DOHH2 (cell line): ENCODE data around the gene BRD7.

Experiments
- H3F3A ChIP-seq: fragments of 200-600 bp; sonication (generic), shearing (Covaris generic); 2 replicates; pipeline ENCODE4 v1.6.0; 2016; ENCODE audit warnings: antibody characterized with exemption, mild to moderate bottlenecking; ENCODE audit not compliant: control insufficient read depth, insufficient read depth
- H3K27ac ChIP-seq: fragments of 200-600 bp; sonication (generic); 2 replicates; pipeline ENCODE4 v1.5.1; 2014; ENCODE audit warnings: low read depth, mild to moderate bottlenecking, low read length, moderate library complexity
- H3K27me3 ChIP-seq: fragments of 200-600 bp; sonication (generic); 2 replicates; pipeline ENCODE4 v1.6.1; 2014; ENCODE audit warnings: mild to moderate bottlenecking, low read length, mixed read lengths; ENCODE audit not compliant: control insufficient read depth
- H3K36me3 ChIP-seq: fragments of 200-600 bp; sonication (generic); 2 replicates; pipeline ENCODE4 v1.6.1; 2014; ENCODE audit warnings: mild to moderate bottlenecking, low read length, moderate library complexity, mixed read lengths; ENCODE audit not compliant: control insufficient read depth
- H3K4me1 ChIP-seq: fragments of 200-600 bp; sonication (generic); 2 replicates; pipeline ENCODE4 v1.6.1; 2014; ENCODE audit warnings: mild to moderate bottlenecking, low read length, mixed read lengths; ENCODE audit not compliant: control insufficient read depth
- H3K4me2 ChIP-seq: fragments of 200-600 bp; sonication (generic); 2 replicates; pipeline ENCODE4 v1.6.0; 2014; ENCODE audit warnings: mild to moderate bottlenecking, low read length, moderate library complexity
- H3K4me3 ChIP-seq: fragments of 200-600 bp; sonication (generic); 2 replicates; pipeline ENCODE4 v1.5.1; 2014; ENCODE audit warnings: mild to moderate bottlenecking, low read length, mixed read lengths
- H3K79me2 ChIP-seq: fragments of 200-600 bp; sonication (generic); 2 replicates; pipeline ENCODE4 v1.6.1; 2014; ENCODE audit warnings: mild to moderate bottlenecking, low read length, mixed read lengths; ENCODE audit not compliant: control insufficient read depth
- H3K9me2 ChIP-seq: fragments of 200-600 bp; sonication (generic); replicated peaks from 2 replicates; pipeline ENCODE4 v1.6.1; 2014; ENCODE audit warnings: mild to moderate bottlenecking, low read length, mixed read lengths; ENCODE audit not compliant: control insufficient read depth
- H3K9me3 ChIP-seq: fragments of 200-600 bp; sonication (generic); 2 replicates; pipeline ENCODE4 v1.6.1; 2014; ENCODE audit warnings: antibody characterized with exemption, low read length, mixed read lengths; ENCODE audit not compliant: control insufficient read depth, insufficient read depth
- H4K20me1 ChIP-seq: fragments of 200-600 bp; sonication (generic); 2 replicates; pipeline ENCODE4 v1.6.0; 2014; ENCODE audit warnings: low read depth, mild to moderate bottlenecking, antibody characterized with exemption, low read length, moderate library complexity; ENCODE audit not compliant: control insufficient read depth, insufficient read depth
- CTCF ChIP-seq: fragments of 200-600 bp; sonication (generic); IDR thresholded peaks from one replicate; pipeline ENCODE4 v1.5.1; 2014; ENCODE audit warnings: antibody characterized with exemption, mild to moderate bottlenecking, low read depth, low read length; ENCODE audit not compliant: poor library complexity, severe bottlenecking
- EZH2phosphoT487 ChIP-seq: fragments of 200-600 bp; sonication (generic); IDR thresholded peaks from 2 replicates; pipeline ENCODE4 v1.6.1; 2017; ENCODE audit warnings: borderline replicate concordance, mild to moderate bottlenecking, antibody characterized with exemption, low read length, moderate library complexity, mixed read lengths

BRD7 gene

DNA sequence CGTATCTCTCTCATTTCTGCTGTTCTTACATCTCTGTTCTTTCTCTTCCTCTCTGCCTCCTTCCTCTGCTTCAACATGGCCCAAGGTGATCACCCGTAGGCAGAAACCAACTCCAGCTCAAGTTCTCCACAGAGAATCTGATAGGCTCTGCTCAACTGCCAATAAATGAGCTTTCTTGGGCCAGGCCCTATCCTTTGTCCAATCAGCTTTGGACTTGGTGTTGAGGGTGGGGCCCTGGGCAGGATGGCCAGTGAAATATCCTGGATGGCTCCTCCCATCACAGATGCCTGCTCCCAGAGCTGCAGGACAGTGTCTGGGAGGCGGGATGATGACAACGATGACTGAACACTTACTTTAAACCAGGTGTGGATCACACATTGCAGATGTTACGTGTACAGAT is 17.4 kb upstream of the BRD7 start:
- H3K4me1 ChIP-seq: no peaks in the 10 kb centered on the region
- no peak overlapping the region for H3K4me2 ChIP-seq
- no peaks in the 10 kb centered on the region for H3K9me3 ChIP-seq
- H3K27me3 ChIP-seq: no peaks in the 10 kb centered on the region
- no peaks in the 10 kb centered on the region for H3F3A ChIP-seq
- no peak overlapping the region for H3K4me3 ChIP-seq
- no peaks in the 10 kb centered on the region for H3K36me3 ChIP-seq
- no peak overlapping the region for H3K27ac ChIP-seq
- H3K9me2 ChIP-seq: no peaks in the 10 kb centered on the region
- TF ChIP-seq CTCF: no peak
- no peak for TF ChIP-seq EZH2phosphoT487
- no peaks in the 10 kb centered on the region for H4K20me1 ChIP-seq
- no peaks in the 10 kb centered on the region for H3K79me2 ChIP-seq

DNA sequence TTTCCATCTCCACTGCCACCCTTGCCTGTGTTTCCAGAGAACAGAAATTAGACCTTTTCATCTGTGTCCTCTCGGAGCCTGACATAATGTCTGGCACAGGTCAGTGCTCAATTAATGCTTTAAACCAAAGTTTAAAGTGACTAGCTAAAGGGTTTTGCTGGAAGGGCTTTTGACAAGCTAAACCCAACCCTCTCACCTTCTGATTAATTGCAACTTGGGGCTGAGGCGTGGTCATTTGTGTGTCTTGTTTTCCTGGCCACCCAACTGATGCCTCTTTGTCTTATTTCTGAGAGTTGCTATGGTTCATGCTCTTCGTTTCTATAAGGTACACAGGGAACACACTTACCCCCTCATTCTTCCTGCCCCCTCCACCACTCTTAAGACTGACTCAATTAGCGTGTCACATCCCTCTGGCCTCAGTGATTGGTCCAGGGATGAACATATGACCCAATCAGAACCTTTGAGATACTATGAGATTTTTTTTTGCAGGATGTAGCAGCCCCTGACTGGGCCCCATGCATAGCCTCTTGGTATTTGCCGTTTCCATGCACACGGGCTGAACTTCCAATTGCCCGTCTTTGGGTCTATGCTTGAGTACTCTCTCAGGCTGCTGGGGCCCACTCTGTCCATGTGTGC is 15.8 kb upstream of the BRD7 start:
- TF ChIP-seq CTCF: no peak
- TF ChIP-seq EZH2phosphoT487: no peak
- Histone ChIP-seq H3K27me3 (no peaks in the 10 kb centered on the region), H4K20me1 (no peaks in the 10 kb centered on the region), H3K4me3 (no peak overlapping the region), H3K9me2 (no peaks in the 10 kb centered on the region), H3K36me3 (no peaks in the 10 kb centered on the region), H3K4me1 (no peaks in the 10 kb centered on the region), H3K4me2 (no peak overlapping the region), H3F3A (no peaks in the 10 kb centered on the region), H3K79me2 (no peaks in the 10 kb centered on the region), H3K27ac (no peak overlapping the region), H3K9me3 (no peaks in the 10 kb centered on the region)

DNA sequence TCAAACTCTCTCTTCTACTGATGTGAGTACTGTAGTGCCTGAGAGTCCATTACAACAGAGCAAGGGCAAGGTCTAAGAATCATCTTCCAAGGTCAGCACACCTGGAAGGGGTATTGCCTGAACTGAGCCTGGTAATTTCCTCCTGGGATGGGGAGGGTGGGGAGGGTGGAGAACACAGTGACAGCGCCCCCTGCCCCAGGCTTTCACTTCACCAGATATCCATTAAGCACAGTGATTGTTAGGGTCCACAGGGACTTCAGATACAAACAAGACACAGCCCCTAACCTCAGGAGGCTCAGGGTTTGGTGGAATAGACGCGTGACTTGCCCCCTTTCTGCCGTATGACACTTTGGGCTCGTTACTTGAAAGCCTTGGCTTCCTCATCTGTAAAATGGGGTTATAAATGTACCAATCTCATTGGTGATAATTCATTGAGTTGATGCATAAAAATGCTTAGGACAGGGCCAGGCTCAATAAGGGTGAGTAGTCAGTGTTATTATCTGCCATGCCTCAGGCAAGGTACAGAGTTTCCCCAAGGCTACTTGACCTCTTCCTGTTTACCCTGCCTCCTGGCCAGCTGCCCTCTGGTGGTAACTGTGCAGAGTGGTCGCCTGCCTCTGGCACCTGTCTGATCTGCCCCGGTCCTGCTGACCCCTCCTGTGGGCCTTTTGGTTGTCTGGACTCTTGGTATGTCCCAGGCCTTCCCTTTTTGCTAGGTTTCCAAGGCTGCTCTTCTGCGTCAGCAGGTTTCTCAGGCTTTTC is 13.1 kb upstream of the BRD7 start:
- Histone ChIP-seq H3K36me3 (no peaks in the 10 kb centered on the region), H3K4me1 (no peaks in the 10 kb centered on the region), H3K9me3 (no peaks in the 10 kb centered on the region), H3F3A (no peaks in the 10 kb centered on the region), H3K27me3 (no peaks in the 10 kb centered on the region), H3K4me3 (no peak overlapping the region), H3K27ac (no peak overlapping the region), H3K9me2 (no peaks in the 10 kb centered on the region), H4K20me1 (no peaks in the 10 kb centered on the region), H3K79me2 (no peaks in the 10 kb centered on the region), H3K4me2 (no peak overlapping the region)
- TF ChIP-seq EZH2phosphoT487: no peak
- TF ChIP-seq CTCF: no peak
